ENCODE data around the gene ADGRG3. TPM values are rescaled to one million over a fixed set of nuclear protein-coding genes. Genes with fewer than 3 reads are reported as not detected.

Gene ADGRG3
- total RNA-seq, 1 experiment from 2014 or later: 0.46 TPM

GRCh38 chr16:57628783-57629293 lies 39.3 kb upstream of the ADGRG3 start:
- Histone ChIP-seq H3K27me3 (ENCODE audit: insufficient read depth, low read length) (no peaks in the 10 kb centered on the region; the same call in 1 of the 2 replicates), H2BK120ac (ENCODE audit: low read depth, low read length, poor library complexity, severe bottlenecking) (no peak overlapping the region), H3K79me1 (ENCODE audit: insufficient read depth, low read depth, low read length, poor library complexity, severe bottlenecking) (no peaks in the 10 kb centered on the region), H2AK5ac (ENCODE audit: insufficient read length, low read length) (no peak overlapping the region), H3K14ac (ENCODE audit: insufficient read depth, low read length) (no peak overlapping the region), H2AFZ (ENCODE audit: low read length) (no peak overlapping the region), H3K9ac (ENCODE audit: extremely low read depth, insufficient read length, low read length) (no peak overlapping the region), H3K23me2 (ENCODE audit: insufficient read length, low read depth, low read length, poor library complexity, severe bottlenecking) (peaks cover 3% of the 10 kb centered on the region), H3K9me3 (ENCODE audit: control insufficient read depth, low read depth, low read length) (no peaks in the 10 kb centered on the region), H3K4ac (ENCODE audit: low read depth, low read length) (no peak overlapping the region), H3K27ac (ENCODE audit: insufficient read length, low read depth, low read length) (no peak overlapping the region), H3K79me2 (ENCODE audit: insufficient read depth, low read length) (no peaks in the 10 kb centered on the region), H3K23ac (ENCODE audit: insufficient read length, low read depth, low read length) (no peak overlapping the region), H2BK5ac (ENCODE audit: insufficient read length, low read length) (no peak overlapping the region), H4K91ac (ENCODE audit: insufficient read length, low read depth, low read length) (no peak overlapping the region), H3K4me2 (ENCODE audit: insufficient read depth, insufficient read length, low read length) (peak overlapping the region; percentile 23), H4K8ac (replicated peaks; ENCODE audit: insufficient read length, low read depth, low read length) (no peak overlapping the region), H2BK12ac (ENCODE audit: insufficient read length, low read depth, low read length) (no peak overlapping the region), H3K4me1 (ENCODE audit: insufficient read depth, low read length) (no peaks in the 10 kb centered on the region; the same call in 1 of the 2 replicates), H3K18ac (ENCODE audit: insufficient read length, low read depth, low read length) (no peak overlapping the region), H2BK20ac (ENCODE audit: low read depth, low read length, poor library complexity, severe bottlenecking) (no peak overlapping the region), H3K56ac (ENCODE audit: insufficient read length, low read depth, low read length) (no peak overlapping the region), H3T11ph (ENCODE audit: low read length) (no peak overlapping the region), H2BK15ac (ENCODE audit: low read depth, low read length) (no peak overlapping the region), H4K5ac (ENCODE audit: insufficient read length, low read depth, low read length) (no peak overlapping the region), H4K20me1 (ENCODE audit: control insufficient read depth, insufficient read depth, insufficient read length) (peaks cover 3% of the 10 kb centered on the region)
- no peak overlapping the region for H3K27ac Mint-ChIP-seq
- no peak for TF ChIP-seq CTCF (conservative IDR thresholded peaks at IDR 0.05)
- H3K4me3 Mint-ChIP-seq: peak overlapping the region in 1 of 2 experiments; percentile 8; a peak in 1 of 5 replicates
- peaks cover 26 to 52% of the 10 kb centered on the region in 2 experiments for H3K4me1 Mint-ChIP-seq
- peaks cover 15% of the 10 kb centered on the region for H3K27me3 Mint-ChIP-seq (ENCODE audit: low read depth)
- peaks cover 0 to 3% of the 10 kb centered on the region in 2 experiments; a peak in 2 of 5 replicates for H3K9me3 Mint-ChIP-seq
- 100% methylated on average over 5 of the region's 7 CpGs for whole genome bisulfite sequencing (ENCODE audit: extremely low coverage, insufficient read length, low lambda C conversion rate)
- DNase-seq: no peak
- no peaks in the 10 kb centered on the region; a peak in 1 of 7 replicates for H3K36me3 Mint-ChIP-seq (ENCODE audit: insufficient read depth in 1 of 3, low read depth in 3 of 3)
